ENCODE results near the gene WWOX.

WWOX gene

DNA sequence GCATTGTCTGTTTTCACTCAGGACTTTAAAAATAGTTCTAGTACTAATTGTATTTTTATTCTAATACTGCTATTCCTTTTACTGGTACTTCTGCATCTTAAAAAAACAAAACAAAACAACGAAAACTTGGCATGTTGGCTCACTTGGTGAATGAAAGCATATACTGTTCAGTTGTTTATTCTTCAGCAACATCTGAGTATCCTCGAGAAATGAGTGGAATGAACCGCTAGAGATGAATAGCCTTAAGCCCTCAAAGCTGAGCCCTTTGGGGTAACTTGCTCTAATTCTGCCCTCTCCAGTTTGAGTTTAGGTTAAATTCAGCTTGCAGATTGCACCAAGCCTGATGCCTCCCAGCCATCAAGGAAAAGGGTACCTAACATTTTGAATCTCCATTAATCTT is 126.5 kb downstream of the WWOX start:
- no peak for DNase-seq (ENCODE audit: low read depth in 2 of 2)

DNA sequence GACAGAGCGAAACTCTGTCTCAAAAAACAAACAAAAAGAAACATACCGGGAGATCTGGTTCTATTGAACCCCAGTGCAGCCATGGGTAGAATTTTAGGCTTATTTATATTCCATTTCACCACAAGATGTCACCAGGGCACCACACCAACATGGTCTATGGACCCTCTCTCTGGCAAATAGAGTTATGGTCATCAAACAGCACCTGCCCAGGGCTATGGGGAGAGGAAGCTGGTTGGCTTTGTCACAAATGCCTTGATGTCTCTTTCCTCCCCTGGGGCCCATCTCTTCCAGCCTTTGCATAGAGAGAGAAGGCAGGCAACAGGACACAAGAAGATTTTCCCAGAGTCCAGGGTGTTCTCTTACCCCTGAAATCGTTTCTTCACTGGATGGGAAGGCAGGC is 128.4 kb downstream of the WWOX start:
- no peak for DNase-seq (ENCODE audit: low read depth in 2 of 2)

DNA sequence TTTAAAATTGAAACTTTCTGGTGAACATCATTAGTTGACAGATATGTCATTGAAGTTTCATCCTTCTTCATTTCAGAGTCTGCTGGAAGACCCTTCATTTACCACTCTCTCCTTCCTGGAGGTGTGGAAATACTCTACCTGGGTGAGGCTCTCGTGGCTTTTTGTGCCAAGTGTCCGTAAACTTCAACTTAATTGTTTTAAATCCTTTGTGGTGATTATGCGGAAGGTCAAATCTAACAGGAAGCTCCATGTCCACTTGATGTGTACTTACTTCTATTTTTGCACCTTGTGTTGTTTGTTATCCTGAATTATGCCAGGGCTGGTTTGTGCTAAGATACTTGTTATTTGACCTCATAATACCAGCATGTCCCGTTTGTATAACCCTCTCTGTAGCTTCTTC is 129.2 kb downstream of the WWOX start:
- no peak for DNase-seq (ENCODE audit: low read depth in 2 of 2)

DNA sequence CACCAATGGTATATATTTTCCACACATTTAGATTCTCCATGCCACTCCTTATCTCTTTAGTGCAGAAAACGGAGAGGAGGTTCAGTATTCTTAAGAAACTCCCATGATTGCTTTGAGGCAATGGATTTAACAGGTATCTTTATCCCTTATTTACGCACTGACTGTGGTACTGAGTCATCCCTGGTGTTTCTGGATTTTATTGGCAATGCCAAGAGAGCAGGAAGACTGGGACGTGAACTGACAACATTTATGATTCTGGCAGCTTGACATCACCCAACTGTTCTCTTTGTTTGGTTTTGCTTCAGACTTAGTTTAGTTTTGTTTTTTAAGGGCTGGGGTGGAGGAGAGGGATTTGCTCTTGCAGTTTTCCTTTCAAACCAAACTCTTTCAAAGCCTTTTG is 131.4 kb downstream of the WWOX start:
- DNase-seq (ENCODE audit: low read depth in 2 of 2) = no peak

DNA sequence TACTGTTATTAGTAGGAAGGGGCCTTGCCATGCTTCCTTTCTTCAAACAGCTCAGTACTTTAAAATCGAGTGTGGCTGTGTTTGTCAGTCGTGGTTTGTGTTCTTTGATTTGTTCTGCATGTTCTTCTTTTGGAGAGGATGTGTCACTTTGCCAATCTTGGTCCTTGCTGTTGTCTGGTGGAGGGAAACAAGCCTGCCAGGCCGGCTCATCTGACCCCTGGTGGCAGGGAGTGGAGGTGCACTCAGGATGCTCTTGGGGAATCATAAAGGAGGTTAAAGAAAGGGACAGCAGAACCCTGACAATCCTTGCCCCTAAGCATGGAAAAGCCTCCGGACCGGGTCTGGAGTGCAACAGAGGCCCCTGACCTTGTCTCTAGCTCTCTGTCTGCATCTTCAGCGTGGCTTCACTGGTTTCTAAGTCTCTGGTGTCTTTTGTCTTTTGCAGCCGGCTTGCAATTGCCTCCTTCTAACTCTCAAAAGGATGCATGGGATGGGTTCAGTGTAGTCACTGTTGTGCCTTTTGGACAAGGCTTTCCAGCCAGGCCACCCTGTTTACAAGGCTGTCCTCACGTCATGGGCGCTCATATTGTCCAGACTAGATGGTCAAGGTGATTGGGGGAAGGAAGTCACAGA is 135.8 kb downstream of the WWOX start:
- DNase-seq (ENCODE audit: low read depth in 2 of 2) = peak; percentile 23 to 37

DNA sequence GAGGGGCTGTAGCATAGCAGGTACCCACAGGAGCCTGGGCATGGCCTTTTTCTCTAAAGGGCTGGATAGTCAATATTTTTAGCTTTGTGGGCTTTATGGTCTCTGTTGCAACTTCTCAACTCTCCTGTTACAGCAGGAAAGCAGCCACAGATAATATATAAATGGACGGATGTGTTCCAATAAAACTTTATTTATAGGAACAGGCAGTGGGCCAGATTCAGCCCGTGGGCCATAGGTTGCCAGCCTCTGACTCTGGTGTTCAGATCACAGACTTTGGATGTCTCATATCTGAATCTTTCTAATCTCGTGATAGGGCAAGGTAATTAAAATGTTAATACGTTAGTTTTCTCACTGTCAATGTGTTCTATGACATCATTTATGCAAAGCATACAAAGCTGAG is 136.4 kb downstream of the WWOX start:
- DNase-seq (ENCODE audit: low read depth in 2 of 2) = no peak

DNA sequence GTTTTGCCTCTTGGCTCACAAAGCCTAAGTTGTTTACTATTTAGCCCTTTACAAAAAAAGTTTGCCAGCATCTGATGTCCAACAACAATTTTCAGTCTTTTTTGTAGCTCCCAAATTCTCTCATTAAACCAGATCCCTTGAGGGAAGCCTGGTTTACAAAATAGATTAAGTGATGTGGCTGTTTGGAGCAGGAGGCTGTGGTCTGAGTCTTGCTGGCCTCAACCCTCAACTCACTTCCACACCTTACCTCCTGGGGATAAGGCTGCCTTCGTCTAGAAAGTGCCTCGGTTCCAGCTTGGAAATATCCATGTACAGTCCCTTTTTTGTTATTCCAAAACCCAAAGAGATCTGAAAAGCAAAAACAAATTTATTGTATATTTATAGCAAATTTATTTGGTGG is 138.4 kb downstream of the WWOX start:
- no peak for DNase-seq (ENCODE audit: low read depth in 2 of 2)

DNA sequence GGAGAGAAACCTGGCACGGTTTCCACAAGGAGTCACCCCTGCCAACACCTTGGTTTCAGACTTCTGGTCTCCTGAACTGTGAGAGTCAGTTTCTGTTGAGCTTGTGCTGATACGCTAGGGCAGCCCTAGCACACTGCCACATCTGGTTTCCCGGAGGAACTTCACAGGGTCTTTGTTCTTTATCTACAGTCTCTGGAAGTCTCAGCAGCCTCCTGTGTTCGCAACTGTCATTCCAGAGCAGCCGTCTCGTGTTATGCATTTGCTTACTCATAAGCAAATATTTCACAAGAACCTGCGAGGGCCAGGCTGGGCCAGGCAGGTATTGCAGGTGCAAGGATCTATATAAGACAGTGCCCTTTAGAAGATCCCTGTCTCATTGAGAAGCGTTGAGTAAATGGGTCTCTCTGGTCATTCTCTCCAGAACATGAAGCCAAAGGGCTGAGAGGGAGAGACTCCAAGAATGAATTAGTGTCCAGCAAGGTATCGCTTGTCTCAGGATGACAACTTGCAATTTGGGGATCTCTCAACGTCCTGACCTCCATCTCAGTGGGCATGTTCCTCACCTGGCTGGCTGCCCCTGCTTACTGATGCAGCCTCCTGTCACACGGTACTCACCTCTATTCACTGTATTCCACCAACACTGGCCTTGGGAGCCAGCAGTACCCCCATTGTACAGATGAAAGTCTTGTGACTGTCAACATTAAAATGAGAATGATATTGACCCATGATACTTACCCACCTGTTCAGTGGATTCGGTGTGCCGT is 141.2 kb downstream of the WWOX start:
- DNase-seq (ENCODE audit: low read depth in 2 of 2) = no peak

DNA sequence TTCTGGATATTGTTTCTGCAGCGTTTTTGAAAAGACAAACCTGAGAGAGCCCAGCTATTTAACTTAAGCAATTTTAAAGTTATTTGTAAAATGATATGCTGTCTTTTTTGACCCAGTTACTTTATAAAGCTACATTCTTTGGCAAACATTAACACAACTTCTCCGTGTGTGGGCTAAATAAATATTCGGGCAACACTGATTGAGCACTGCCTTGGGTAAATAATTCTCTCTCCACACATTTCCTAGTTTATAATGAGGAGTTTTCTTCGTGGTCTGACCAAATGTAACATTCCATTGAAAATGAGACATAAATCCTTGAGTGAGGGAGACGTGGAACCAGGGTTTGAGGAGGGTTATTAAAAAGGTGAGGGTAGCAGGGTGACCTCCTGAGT is 142.8 kb downstream of the WWOX start:
- no peak for DNase-seq (ENCODE audit: low read depth in 2 of 2)

DNA sequence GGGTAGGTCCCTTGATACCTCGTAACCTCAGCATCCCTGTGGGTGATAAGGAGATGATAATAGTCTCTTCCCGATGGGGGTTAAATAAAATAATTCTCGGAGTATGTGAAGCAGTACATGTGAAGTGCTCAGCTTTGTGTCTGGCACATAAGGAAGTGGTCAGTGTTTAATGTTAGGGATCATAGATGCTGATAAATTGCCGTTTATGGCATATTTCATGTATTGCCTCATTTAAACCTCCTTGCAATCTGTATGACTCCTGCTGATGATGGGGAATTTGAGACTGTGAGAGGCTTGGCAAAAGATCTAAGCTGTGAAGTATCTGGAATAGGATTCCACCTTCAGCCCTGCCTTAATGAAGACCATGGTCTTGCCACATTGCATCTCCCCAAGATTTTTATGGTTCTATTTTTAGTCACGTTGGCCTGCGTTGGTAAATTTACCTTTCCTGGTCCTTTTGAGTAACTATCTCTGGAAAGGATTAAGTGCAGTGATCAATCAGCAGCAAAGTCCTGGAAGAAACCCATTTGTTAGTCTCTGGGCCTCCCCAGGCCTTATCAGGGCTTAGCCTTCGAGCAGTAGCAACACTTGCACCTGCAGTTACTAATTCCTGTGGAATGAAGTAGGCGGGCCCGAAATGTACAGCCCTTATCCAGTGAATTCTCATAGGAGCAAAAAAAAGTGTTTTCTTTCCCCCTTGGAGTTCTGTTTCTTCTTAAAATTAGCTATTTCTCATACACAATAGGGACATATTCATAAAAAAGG is 144.9 kb downstream of the WWOX start:
- no peak for DNase-seq (ENCODE audit: low read depth in 2 of 2)

DNA sequence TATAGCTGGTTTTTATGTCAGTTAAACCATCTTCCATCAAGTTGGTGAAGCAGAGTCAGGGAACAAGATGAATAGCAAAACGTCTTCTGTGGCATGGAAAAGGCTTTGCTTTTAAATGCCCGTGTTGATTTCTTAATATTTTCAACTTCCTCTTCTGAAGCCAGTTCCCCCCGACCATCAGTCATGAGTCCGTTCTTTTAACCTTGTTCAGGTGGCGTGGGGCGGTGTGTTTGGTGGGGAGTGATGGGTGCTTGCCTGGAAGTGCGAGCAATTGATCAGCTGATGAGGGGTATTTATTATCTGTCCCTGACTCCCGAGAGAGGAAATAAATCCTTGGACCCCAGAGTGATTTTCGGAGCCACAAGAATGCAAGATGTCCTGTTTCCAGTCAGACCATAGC is 147.1 kb downstream of the WWOX start:
- no peak for DNase-seq (ENCODE audit: low read depth in 2 of 2)

DNA sequence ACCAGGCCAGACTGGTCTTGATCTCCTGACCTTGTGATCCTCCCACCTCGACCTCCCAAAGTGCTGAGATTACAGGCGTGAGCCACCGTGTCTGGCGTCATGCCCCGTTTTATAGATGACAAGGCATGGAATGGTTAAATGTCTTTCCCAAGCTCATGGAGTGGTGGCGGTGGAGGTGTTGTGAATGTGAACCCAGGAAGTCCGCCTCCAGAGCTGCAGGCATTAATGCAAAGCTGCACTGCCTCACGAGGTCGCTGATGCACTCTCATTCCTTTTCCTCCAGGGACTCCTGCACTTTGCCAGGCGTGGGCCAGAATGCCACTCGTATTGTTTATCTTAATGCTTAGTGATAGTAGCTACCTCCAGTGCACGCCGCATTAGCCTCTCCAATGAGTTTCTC is 149.6 kb downstream of the WWOX start:
- DNase-seq (ENCODE audit: low read depth in 2 of 2) = no peak

DNA sequence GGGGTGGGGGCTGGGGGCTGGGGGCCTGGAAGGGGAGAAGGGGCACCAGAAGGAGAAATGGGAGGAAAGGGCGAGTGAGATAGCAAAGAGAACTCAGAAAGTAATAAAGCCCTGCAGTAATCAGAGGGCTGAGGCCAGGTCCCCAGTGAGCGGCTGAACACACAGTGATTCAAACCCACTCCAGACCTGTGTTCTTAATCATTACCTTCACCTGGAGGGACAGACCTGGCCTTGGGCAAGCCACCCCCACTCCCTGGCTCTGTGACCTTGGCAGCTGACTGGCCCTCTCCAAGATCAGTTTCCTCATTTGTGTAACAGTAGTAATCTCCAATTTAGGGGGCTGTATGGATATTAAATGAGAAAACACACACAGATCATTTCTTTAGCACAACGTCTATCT is 150.4 kb downstream of the WWOX start:
- DNase-seq (ENCODE audit: low read depth in 2 of 2) = no peak

DNA sequence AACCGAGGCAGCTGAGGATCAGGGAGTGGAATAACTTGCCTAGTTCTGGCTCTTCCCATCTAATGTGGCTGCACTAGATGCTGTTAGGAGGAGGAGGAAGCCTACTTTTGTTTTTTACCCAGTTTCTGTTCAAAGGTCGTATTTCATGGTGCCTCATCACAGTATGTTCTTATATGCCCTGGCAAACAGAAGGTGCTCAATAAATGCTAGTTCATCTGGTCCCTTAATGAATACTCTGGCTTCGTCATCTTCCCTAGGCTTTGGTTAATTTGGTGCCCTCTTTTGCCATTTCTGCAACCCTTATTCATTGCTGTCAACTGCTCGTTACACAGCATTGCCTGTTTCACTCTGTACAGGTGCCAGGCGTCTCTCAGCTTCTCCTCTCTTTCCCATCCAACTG is 151.7 kb downstream of the WWOX start:
- no peak for DNase-seq (ENCODE audit: low read depth in 2 of 2)

DNA sequence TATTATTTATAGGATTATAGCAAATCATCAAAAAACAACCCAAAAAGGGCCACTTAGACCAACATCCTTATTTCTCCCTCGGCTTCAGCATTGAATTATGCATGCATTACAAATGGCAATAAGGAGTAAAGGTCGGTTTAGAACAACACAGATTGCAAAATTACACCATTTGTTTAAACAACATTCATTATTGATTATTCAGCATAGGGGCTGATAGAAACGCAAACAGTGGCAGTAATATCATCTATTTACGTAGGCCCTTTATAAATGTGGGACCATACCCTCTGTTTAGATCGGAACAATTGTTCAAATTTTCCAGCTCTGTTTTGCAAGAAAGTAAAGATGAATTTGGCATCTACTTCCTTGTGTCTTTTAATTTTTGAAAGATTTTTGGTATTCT is 153.3 kb downstream of the WWOX start:
- DNase-seq (ENCODE audit: low read depth in 2 of 2) = no peak

DNA sequence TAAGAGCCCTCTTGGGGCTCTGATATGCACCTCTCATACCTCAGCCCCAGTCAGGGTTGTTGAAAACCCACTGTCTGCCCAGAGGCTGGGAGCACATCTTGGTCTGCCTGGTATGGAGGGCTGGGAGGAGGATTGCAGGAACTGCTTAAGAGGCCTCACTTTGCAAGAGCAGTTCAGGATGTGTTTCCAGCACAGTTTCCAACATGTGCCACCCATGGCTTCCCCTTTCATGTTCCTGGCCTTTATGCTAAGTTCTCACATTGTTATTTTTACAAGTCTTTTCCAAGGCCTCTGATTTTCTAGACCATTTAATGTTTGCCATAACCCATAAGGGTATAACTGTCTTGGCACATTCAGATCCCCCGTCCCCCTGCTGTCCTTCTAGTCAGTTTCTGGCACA is 155.4 kb downstream of the WWOX start:
- no peak for DNase-seq (ENCODE audit: low read depth in 2 of 2)

DNA sequence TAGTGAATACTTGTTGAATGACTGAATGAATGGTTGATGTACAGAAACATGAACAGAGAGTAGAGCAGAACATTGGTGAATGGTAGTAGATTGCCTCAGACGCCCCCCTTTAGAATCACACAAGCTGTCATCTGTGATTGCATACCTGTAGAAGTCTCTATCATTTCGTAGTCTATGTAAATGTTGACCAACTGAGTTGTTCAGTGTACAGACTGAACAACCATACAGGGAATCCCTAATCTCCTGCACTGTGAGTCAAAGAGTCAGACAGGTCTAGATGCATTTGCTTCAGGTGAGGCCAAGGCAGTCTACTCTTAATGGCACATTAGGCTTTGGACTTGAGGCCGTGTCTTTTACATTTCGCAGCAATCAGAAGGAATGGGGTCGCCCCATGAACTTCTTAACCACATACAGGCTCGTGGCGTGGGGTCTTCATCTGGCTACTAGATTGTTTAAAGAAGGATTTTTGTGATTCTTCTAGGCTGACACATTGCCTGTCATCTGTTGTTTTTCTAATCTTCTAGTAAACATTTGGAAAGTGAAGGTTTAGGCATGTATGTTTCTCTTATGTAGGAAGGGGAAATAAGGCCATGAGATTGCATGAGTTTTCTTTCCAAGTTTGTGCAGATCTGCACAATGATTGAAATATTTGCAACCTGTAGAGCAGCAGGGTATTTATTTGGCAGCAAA is 157.4 kb downstream of the WWOX start:
- no peak for DNase-seq (ENCODE audit: low read depth in 2 of 2)

DNA sequence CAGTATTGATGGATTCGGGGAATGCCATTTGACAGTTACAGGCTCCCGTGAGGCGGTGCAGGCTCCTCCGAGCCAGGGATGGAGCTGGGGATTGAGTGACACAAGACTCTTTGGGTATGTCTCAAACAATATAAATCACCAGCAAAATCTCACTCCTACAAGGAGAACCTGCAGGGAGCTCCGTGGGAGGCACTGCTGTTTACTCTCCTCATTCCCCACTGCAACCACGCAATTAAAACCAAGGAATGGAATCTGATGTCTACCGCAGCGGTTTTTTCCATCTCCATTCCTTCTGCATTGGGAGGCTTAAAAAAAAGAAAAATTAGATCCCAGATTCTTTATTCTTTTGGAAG is 157.9 kb downstream of the WWOX start:
- DNase-seq (ENCODE audit: low read depth in 2 of 2) = no peak

DNA sequence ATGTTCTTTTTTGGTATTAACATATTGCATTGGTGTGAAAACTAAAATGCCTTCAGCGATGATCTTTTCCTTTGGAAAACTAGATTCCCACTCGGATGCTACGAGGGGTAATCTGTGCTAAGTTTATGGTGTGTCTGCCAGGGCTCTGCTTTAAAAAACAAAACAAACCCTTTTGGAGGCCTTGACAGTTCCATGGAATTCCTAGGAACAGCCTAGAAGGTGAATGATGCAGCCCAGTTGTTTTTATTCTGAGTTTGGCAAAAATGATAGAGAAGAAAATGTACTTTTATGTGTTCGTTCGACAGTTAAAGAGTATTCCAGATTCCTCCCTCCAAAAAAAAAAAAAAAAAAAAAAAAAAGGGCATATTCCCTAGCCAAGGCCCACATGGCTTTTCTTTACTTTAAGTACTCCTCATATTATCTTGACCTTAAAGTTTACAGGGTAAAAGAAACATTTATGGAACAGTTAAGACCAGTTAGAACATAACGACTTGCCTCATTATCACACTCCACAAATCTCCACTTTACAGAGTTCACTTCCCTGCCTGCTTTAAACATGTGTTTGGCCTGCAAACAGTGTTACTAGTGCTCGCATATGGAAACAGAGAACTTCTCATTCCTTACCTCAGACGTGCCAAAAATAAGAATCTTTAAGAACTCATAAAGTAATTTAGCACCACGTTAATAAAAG is 159.1 kb downstream of the WWOX start:
- DNase-seq (ENCODE audit: low read depth in 2 of 2) = no peak

DNA sequence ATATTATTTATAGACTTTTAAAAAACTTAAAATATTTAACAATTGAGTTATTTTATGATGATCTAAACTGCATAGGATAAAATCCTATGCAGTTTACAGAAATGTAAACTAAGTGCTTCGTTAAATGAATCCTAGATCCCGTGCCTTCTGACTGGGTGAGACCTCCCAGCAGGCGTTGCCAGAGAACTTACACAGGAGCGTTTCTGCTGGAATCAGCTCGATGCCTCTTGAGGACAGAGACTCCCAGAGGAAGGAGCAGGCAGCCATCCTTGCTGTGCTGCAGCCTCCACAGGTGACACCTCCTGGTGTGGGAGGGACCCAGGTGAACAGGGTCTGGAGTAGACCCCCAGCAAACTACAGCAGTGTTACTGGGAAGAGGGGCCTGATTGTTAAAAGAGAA is 160.4 kb downstream of the WWOX start:
- DNase-seq (ENCODE audit: low read depth in 2 of 2) = no peak

DNA sequence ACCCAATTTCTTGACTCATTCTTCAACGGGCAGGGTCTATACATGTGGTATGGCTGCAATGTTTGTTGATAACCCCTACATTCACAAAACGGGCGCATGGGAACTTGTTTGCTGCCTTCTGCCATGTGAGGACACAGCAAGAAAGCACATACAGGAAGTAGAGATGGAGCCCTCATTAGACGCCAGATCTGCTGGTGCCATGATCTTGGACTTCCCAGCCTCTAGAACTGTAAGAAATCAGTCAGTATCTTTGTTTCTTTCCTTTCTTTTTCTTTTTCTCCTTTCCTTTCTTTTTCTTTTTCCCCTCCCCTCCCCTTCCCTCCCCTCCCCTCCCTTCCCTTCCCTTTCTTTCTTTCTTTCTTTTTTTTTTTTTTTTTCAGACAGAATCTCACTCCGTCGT is 165.2 kb downstream of the WWOX start:
- no peak for DNase-seq (ENCODE audit: low read depth in 2 of 2)

DNA sequence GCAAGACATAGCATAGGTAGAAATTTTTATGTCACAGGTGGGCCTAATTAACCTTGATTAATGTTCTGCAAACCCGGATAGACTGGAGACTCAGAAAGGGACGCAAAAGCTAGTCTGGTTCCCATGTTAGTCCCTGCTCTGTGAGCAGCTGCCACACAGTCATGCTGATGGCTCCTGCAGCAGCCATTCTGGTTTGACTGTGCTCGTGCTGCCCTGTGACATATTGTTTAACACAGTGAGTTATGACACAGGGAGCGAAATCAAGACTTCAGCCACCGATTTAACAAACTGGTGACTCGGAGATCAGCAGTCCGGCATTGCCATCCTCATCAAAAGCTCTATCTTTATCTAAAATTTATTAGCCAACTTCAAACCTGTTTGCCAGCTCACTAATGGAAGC is 169.8 kb downstream of the WWOX start:
- DNase-seq (ENCODE audit: low read depth in 2 of 2) = no peak
